Fibroblast of peridontal ligament (primary cell): ENCODE data around the gene CBLB.

Experiments
- DNase-seq: peaks from one replicate; pipeline ENCODE4 v3.0.0-alpha.2; 2010; ENCODE audit errors: extremely low read depth

The CBLB gene

DNA sequence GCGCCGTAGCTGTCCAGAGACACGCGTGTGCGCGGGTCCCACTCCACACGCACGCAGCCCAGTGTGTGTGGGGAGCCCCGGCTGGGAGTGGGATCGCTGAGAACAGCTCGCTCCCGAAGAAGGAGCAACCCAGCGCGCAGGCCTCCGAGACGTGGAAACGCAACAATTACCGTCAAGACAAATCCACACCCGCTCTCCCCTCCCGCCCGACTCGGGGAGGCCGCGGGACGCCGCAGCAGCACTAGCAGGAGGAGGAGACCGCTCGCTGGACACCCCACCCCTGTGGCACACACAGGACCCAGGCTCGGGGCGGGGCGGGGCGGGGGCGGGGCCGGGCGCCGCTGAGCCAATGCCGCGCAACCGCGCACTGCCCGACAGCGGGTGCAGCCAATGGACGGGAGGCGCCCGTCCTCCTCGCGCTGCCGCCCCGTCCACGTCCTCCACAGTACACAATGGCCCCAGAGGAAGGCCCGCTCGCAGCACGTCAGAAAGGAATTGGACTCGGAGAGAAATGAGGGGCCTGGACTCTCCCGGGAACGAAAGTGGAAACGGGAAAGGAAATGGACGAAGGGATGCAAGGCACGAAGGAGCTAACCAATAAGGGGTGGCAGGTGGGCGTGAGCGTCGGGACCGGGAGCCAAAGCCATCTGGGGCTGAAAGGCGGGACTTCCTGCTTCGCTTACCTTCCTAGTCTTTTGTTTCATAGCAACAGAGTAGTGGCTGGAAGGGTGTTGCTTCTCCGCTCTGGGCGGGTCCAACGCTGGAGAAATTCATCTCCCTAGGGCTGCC, at the start of gene CBLB:
CBLB (minus strand) TSS at position 271 of the 789 bp plus-strand sequence. CDS start 1,435 bp downstream, outside the sequence.
- peak; percentile 98 for DNase-seq

DNA sequence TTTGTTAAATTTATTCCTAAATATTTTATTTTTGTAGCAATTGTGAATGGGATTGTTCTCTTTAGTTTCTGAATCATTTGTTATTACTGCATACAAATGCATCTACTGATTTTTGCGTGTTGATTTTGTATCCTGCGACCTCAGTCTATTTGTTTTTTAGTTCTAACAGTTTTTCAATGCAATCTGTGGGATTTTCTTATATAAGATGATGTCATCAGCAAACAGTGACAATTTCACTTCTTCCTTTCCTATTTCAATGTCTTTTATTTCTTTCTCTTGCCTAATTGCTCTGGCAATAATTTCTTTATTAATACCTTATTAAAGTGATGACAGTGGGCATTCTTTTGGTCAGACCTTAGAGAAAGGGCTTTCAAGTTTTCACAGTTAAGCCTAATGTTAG, 48.0 kb upstream of the CBLB start:
- no peak for DNase-seq

DNA sequence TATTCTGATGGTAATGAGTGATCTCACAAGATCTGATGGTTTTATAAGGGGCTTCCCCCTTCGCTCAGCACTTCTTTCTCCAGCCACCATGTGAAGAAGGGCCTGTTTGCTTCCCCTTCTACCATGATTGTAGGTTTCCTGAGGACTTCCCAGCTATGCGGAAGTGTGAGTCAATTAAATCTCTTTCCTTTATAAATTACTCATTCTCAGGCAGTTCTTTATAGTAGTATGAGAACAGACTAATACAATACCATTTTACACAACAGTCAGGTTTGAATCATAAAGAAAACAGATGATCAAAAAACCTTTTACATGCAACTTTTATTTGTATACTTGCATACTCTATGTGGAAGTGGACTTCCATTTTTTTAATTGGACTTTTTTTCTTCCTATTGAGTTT, 46.7 kb upstream of the CBLB start:
- no peak for DNase-seq

DNA sequence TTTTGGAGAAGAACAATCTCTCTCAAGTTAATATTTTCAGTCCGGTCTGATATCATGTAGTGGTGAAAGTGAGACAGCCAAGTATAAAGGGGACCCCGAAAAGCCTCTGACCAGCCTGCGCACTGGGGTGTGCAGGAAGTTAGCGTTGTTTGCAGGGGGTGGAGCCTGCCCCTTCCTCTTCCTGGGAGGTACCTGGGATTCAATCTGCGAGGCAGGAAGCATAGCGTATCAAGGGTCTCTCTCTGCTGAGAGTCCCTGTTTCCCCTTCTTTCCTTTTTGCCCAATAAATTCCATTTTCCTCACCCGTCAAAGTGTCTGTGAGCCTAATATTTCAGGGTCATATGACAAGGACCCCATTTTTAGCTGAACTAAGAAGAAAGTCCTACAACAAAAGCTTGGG, 44.8 kb upstream of the CBLB start:
- no peak for DNase-seq

DNA sequence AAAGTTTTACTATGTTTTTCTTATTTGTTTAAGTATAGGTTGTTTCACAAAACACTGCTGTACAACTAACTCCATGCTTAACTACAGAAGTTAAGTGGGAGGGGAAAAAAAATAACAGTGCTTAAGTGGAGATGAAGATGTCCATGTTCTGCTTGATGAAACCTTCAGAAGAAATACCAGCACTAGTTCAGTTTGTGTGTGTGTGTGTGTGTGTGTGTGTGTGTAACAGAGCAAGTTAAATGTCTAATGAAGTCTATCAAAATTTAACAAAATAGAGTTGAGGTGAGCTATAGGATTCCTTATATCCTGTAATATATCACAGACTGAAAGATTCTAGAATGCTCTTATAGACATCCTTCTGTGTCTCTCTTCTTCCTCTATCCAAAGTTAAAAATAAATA, 44.1 kb upstream of the CBLB start:
- DNase-seq: no peak

DNA sequence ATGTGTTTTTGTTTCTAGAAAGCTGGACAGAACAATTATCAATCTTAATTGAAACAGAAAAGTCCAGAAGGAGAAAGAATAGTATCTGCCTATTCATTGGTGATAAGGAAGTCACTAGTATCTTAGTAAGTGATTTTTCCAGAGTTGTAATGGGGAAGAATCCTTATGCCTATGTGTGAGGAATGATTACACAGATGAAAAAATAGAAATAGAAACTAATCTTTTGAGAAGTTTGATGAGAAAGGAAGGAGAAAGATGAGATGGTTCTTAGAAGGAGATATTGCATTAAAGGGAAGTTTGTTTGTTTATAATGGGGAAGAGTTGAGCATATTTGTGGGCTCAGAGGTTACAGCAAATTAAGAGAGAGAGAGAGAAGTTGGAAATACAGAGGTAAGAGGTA, 42.7 kb upstream of the CBLB start:
- no peak for DNase-seq

DNA sequence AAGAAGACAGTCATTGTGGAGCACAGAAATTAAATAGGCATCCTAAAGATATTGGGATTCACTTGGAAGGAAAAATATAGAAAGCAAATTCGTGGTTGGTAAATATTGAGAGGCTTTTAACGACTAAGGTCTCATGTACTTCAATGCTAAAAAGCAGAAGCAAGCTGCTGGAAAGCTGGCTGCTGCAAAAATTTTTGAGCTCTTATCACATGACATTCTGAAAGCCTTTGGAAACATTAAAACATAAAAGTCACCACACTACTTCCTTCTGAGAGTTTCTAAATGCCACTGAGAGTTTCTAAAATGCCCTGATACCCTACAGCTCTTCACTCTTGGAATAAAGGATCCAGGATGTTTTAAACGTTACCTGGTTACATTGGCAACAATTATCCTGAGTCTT, 39.0 kb upstream of the CBLB start:
- peak; percentile 51 for DNase-seq

DNA sequence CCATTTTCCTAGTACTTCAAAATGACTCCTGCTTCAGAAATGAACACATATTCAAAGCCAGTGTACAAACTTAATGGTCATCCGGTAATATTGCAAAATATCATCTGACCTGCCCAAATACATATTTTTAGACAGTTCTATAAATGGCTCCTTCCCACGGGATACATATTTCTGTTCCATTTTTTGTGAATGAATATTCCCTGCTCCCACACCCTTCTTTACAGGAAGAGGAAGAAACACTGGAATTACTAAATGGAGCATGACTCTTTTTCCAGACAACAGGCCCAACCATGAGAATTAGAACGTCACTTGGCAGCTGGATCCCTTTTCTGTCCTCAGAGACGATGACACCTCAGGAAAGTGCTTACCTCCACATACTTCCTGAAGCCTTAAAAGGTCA, 38.0 kb upstream of the CBLB start:
- DNase-seq: peak; percentile 91

DNA sequence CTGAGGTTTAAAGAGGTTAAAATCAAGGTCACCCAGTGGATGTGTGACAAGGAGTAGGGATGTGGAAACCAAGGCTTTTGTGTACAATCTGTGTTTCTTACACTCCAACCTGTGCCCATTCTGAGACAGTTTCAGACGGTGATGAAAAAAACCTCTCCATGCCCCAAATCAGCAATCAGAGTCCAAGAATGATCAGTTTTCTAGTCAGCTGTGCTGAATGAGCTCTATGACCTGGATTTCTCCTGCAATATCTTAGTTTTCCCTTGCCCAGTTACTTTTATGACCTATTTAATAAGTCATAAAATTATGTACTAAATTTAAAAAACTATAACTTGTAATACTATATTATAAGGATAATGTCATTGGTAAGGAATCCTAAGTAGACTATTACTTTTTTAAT, 37.5 kb upstream of the CBLB start:
- DNase-seq: no peak

DNA sequence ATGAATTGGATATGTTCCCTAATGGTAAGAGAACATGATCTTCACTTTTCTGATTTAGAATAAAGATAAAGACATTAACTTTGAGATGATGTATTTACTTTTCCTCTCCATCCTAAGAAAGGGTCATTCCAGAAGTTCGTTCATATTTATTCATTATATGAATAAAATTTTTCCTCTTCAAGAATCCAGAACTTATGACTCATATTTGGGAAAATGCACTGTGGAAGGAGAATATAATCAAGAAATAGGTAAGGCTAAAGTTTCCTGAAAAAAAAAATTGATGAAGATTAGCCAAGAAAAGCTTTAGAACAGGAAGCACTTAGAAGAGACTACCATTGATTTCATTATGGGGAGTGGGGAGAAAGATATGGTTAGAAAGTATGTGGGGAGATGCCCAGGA, 36.5 kb upstream of the CBLB start:
- no peak for DNase-seq

DNA sequence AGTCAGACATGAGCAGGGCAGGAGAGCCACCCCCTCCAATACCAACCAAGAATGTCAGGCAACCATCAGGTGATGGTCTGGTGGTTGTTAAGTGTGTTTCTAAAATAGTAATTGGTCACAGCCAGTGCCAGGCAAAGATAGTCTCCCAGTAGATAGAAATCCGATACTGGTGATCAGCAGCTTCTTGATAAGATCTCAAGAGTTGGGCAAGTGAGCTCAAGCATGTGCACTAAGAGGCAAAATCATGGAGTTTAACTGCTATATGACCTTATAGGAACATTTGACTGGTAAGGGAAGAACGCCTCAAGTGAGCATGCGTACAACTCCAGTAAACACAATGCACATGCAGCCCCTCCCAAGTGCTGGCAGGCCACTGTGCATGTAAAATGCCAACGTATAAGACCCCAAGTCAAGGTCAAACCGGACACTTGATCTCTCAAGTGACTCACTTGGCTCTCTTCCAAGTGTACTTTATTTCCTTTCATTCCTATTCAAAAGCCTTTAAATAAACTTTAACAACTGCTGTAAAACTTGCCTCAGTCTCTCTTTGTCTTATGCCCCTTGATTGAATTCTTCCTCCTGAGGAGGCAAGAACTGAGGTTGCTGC, 36.0 kb upstream of the CBLB start:
- no peak for DNase-seq

DNA sequence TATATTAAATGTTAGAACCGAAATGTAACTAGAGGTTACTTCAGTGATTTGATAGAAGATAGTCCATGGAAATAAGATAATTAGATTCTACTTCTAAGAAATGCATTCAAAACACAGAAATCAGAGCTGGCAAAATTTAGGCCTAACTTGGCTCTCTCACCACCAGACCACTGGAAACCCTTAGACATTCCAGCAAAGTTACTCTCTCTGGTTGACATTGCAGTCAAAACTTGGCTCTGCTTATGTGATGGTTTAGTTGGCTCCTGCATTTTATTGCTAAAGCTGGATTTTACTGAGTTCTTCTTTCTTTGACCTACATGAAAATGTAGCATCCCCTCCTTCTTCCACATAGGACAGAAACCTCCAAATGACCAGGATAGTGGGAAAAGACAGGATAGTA, 35.4 kb upstream of the CBLB start:
- DNase-seq: peak; percentile 79

DNA sequence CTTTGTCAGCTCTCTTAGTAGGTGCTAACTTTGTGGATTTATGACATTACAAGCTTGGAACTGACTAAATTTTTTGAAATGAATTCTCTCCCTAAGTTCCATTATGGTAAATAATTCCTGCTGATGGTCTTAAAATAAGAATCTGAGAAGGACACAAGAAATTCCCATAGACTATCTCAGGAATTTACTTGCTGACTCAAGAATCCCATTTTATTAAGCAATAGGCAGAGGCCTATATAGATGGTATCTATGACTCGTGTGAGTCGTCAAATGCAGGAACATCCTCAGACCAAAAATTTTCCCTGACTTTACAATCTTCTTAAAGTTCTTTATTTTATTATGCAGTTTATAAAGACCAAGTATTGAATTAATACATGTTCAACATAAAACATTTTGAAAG, 30.7 kb upstream of the CBLB start:
- peak; percentile 86 for DNase-seq

DNA sequence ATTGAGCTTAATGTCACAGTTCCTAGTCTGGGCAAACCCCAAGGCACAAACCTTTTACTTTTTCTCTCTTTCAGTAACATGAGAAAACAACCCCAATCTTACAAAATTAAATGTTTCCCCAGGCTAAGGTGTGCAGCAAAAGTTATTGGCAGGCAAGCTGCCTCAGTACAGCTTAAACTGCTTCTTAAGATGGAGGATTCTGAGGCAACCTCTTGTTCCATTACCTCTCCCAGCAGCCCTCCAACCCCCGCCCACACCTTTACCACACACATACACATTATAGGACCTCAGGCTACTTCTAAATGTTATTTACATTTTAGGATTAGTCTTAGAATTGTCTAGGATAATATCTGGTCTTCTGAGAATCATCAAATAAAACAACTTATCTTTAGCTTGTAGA, 22.3 kb upstream of the CBLB start:
- DNase-seq: no peak

DNA sequence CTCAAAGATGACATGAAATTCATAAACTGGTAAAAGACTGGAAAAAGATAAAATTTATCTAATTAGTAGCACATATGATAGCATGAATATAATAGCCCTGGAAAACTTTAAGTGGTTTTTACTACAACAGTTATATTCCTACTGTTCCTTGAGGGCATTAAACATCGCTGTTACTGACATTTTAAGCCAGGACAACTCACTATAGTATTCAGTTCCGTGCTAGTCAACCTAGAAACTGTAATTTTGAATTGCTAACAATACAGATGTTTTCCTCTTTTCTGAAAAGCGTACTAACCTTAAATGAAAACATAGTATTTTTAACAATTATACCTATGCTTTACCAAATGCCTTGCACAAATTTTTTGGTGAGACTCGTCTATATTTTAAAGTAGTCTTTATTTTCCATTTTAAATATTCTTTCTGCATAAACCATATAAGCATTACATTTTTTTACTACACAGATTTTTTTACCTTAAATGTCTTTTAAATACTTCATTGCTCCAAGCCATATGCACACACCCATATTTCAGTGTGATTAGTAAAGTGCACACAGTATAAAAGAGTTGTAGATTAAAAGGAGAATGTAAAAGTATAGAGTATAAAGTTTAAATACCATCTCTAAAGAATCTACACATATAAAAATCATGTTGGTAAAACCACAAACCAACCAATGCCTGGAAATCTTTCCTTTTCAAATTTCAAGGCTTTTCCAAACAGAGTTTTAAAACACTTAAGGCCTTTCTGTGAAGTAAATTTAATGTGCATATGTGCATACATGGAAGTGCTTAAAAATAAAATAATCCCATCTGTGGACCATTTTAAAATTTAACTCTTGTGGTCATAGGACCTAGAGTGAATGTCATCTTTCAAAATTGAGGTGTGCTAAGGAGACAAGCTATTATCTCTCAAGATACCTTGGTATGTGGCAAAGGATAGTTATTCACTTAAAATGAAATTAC, 20.1 kb upstream of the CBLB start:
- DNase-seq: no peak

DNA sequence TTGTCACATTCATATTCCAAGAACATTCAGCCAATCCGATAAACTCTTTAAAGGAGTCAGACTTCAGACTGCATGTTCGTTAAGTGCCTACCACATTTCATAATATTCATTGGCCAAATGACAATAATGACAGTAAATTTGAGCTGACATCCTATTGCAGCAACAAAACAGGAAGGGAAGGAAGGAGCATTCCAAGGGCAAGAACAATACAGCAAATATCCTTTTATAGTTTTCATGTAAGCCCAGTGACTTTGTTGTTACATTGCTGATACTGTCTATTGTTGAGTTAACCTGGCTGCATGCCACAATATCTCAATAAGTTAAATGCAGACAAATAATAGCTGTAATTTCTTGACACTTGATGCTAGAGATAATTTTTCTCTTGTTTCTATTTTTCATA, 16.4 kb upstream of the CBLB start:
- no peak for DNase-seq

DNA sequence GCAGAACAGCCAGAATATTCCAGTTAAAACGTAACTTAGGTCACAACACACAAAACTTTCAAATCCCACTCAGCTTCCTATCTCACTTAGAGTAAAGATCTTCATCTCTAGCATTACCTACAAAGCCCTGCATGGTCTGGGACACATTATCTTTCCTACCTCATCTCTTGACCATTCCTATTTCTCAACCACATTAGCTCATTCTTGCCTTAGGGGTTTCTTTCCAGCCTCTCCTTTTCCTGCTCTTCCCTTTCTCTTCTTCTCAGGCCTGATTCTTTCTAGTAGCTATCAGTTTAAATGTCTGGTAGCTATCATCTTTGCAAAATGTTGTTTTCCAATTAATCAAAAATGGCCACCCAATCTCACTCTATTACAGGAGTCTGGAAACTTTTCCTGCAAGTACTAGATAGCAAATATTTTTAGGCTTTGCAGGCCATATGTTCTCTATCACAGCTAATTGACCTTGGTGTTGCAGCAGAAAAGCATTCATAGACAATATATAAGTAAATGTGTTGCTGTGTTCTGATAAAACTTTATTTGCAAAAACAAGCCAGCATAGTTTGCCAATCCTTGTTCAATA, 15.1 kb upstream of the CBLB start:
- no peak for DNase-seq

DNA sequence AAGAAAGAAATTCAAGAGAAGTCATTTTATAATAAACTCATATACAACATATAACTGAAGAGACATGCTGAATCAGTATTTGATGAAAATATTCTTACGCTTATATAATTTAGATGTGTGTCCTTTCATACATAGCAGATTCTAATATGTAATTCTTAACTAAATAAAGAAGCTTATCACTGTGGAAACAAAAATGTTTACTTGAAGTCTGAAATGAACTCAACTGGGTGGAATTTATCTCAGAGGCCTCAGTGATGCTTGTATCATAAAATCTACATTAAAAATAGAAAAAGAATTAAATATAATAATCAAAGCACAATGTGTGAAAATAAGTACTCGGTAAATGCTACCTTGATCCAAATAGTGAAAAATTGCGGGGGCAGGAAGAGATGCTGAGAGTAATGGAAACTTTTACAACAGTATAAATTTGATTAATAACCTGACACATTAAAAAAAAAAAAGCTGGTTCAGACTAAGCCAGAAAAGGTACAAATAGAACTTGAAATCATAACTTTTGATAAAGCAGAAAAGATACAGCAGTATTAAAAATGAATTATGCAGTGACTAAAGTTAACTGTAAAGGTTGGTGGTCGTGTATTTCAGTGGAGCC, 12.0 kb upstream of the CBLB start:
- DNase-seq: peak; percentile 47

DNA sequence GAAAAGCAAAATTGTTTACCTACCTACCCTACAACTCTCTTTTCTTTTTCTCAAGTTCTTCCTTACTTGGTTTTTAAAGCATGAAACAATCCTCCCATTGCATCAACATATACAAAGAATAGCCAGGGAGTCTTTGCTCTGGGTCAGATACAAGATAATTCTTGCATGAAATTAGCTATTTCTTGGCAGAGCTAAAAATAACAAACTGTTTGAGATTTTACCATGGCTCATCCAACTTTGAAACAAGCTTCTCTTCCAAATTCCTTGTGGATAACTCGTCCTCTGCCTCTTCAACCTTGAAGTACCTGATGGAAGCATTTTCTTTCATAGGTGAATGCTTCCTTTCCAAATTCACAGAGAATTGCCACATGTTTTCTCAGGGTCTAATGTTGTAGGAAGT, 9.2 kb upstream of the CBLB start:
- peak; percentile 89 for DNase-seq

DNA sequence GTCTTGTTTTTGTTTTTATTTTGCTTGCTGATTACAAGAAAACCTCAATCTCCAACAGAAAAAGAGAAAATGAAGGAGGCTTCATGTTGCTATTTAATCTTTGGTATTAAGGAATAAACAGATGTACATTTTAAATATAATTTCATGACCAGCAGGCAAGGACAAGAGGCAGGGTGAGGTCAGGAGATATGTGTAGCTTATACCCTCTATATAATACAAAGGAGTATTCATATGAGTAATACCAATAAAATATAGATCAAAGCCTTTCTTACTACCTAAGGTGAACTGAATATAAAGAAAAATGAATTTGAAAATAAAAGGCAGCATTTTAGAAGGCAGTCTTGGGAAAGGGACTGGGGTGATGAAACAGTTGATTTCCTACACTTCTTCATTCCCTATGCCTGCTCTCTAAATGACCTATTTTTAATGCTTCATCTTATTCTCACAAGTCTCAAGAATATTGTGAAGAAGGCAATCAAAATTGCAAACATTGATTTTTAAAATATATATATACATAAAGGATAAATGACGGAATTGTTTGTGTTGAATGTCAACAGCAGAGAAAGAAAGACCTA, 8.6 kb upstream of the CBLB start:
- DNase-seq: no peak

DNA sequence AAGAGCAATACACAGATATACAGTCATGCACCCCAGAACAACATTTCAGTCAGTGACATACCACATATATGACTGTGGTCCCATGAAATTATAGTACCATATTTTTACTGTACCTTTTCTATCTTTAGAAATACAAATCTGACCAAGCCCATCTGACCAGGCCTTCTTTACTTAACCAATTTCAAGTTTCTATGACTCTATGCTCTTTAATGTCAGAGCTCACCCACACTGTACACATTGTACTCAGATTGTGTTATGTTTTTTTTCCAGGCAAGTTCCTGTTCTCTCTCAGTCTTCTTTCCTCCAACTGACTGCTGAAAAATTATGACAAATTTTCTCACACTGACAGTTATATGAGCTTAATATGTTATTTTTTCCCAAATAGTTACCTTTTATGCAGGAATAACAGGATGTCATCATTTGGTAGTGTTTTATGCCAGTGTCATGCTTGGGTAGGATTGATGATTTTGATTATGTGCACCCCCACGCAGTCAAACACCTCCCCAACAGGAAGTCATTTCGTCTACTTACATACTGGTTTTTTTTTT, 8.0 kb upstream of the CBLB start:
- DNase-seq: no peak
